Measurements from ENCODE around the gene MTMR3. TPM values are rescaled to one million over a fixed set of nuclear protein-coding genes. Genes with fewer than 3 reads are reported as not detected.

Gene MTMR3
- total RNA-seq, 1 donor from 2014 or later: 41.0 TPM

- DNase-seq (ENCODE audit: low read depth): no peak
- H3K4me2 ChIP-seq (ENCODE audit: low read length): no peak overlapping the region
- Mint-ChIP-seq H3K9me3 (ENCODE audit: unreplicated experiment) (peaks cover 1% of the 10 kb centered on the region), H3K4me3 (ENCODE audit: unreplicated experiment) (no peak overlapping the region), H3K36me3 (ENCODE audit: low read depth, unreplicated experiment) (peaks cover 3% of the 10 kb centered on the region), H3K27me3 (ENCODE audit: low read depth, unreplicated experiment) (no peaks in the 10 kb centered on the region), H3K27ac (ENCODE audit: unreplicated experiment) (no peak overlapping the region), H3K4me1 (ENCODE audit: low read depth, unreplicated experiment) (peaks cover 9% of the 10 kb centered on the region)
- H2AFZ ChIP-seq (ENCODE audit: low read depth, low read length): no peak overlapping the region
- peaks cover 3% of the 10 kb centered on the region for H3K4me1 ChIP-seq (ENCODE audit: insufficient read depth, low read length)
- no peak overlapping the region for H3K27ac ChIP-seq (ENCODE audit: low read depth, low read length)
- no peaks in the 10 kb centered on the region for H3K36me3 ChIP-seq (ENCODE audit: insufficient read depth, low read length)
- H3K9me3 ChIP-seq (ENCODE audit: insufficient read depth, low read depth, low read length): no peaks in the 10 kb centered on the region
- no peak overlapping the region for H3K9ac ChIP-seq (ENCODE audit: low read length)
- H3K27me3 ChIP-seq (ENCODE audit: insufficient read depth, low read length): no peaks in the 10 kb centered on the region
- FAIRE-seq: no peak
- H3K4me3 ChIP-seq (ENCODE audit: insufficient read depth, low read depth, low read length): no peak overlapping the region
- H4K20me1 ChIP-seq (ENCODE audit: insufficient read depth, low read length): peaks cover 82% of the 10 kb centered on the region
- TF ChIP-seq CTCF (IDR thresholded peaks at IDR 0.05; ENCODE audit: insufficient read depth, low read depth, low read length) (no peak), EZH2 (IDR thresholded peaks at IDR 0.05; ENCODE audit: insufficient read depth, low read length) (no peak)
- peaks cover 92% of the 10 kb centered on the region for H3K79me2 ChIP-seq (ENCODE audit: insufficient read depth, low read length)
Measured at GRCh38 chr22:29901354-29901753, 18.4 kb downstream of the MTMR3 start.

GRCh38 chr22:29903371-29903770 lies 20.4 kb downstream of the MTMR3 start:
- no peak for TF ChIP-seq CTCF (IDR thresholded peaks at IDR 0.05; ENCODE audit: insufficient read depth, low read depth, low read length)
- TF ChIP-seq EZH2 (IDR thresholded peaks at IDR 0.05; ENCODE audit: insufficient read depth, low read length): no peak
- peaks cover 79% of the 10 kb centered on the region for H3K79me2 ChIP-seq (ENCODE audit: insufficient read depth, low read length)

GRCh38 chr22:29904020-29904419 lies 21.0 kb downstream of the MTMR3 start:
- H3K4me1 ChIP-seq (ENCODE audit: insufficient read depth, low read length): peaks cover 14% of the 10 kb centered on the region
- peaks cover 79% of the 10 kb centered on the region for H3K79me2 ChIP-seq (ENCODE audit: insufficient read depth, low read length)
- H2AFZ ChIP-seq (ENCODE audit: low read depth, low read length): no peak overlapping the region
- H3K4me3 ChIP-seq (ENCODE audit: insufficient read depth, low read depth, low read length): no peak overlapping the region
- no peak for FAIRE-seq
- Mint-ChIP-seq H3K4me1 (ENCODE audit: low read depth, unreplicated experiment) (peaks cover 24% of the 10 kb centered on the region), H3K27ac (ENCODE audit: unreplicated experiment) (no peak overlapping the region), H3K27me3 (ENCODE audit: low read depth, unreplicated experiment) (no peaks in the 10 kb centered on the region), H3K4me3 (ENCODE audit: unreplicated experiment) (no peak overlapping the region), H3K9me3 (ENCODE audit: unreplicated experiment) (peaks cover 1% of the 10 kb centered on the region), H3K36me3 (ENCODE audit: low read depth, unreplicated experiment) (peaks cover 3% of the 10 kb centered on the region)
- H3K27ac ChIP-seq (ENCODE audit: low read depth, low read length): no peak overlapping the region
- DNase-seq (ENCODE audit: low read depth): peak; percentile 8
- H3K36me3 ChIP-seq (ENCODE audit: insufficient read depth, low read length): no peaks in the 10 kb centered on the region
- no peaks in the 10 kb centered on the region for H3K9me3 ChIP-seq (ENCODE audit: insufficient read depth, low read depth, low read length)
- peaks cover 69% of the 10 kb centered on the region for H4K20me1 ChIP-seq (ENCODE audit: insufficient read depth, low read length)
- no peaks in the 10 kb centered on the region for H3K27me3 ChIP-seq (ENCODE audit: insufficient read depth, low read length)
- H3K4me2 ChIP-seq (ENCODE audit: low read length): no peak overlapping the region
- TF ChIP-seq CTCF (IDR thresholded peaks at IDR 0.05; ENCODE audit: insufficient read depth, low read depth, low read length): no peak
- H3K9ac ChIP-seq (ENCODE audit: low read length): no peak overlapping the region

More at GRCh38 chr22:29903371-29903770, 20.4 kb downstream of the MTMR3 start:
- Histone ChIP-seq H3K9ac (ENCODE audit: low read length) (no peak overlapping the region), H3K27me3 (ENCODE audit: insufficient read depth, low read length) (no peaks in the 10 kb centered on the region), H3K4me1 (ENCODE audit: insufficient read depth, low read length) (peaks cover 14% of the 10 kb centered on the region), H3K9me3 (ENCODE audit: insufficient read depth, low read depth, low read length) (no peaks in the 10 kb centered on the region), H3K4me3 (ENCODE audit: insufficient read depth, low read depth, low read length) (no peak overlapping the region), H3K4me2 (ENCODE audit: low read length) (no peak overlapping the region), H4K20me1 (ENCODE audit: insufficient read depth, low read length) (peaks cover 74% of the 10 kb centered on the region), H2AFZ (ENCODE audit: low read depth, low read length) (no peak overlapping the region), H3K27ac (ENCODE audit: low read depth, low read length) (no peak overlapping the region), H3K36me3 (ENCODE audit: insufficient read depth, low read length) (no peaks in the 10 kb centered on the region)
- H3K27me3 Mint-ChIP-seq (ENCODE audit: low read depth, unreplicated experiment): no peaks in the 10 kb centered on the region
- no peak for FAIRE-seq
- peaks cover 3% of the 10 kb centered on the region for H3K36me3 Mint-ChIP-seq (ENCODE audit: low read depth, unreplicated experiment)
- peaks cover 20% of the 10 kb centered on the region for H3K4me1 Mint-ChIP-seq (ENCODE audit: low read depth, unreplicated experiment)
- H3K27ac Mint-ChIP-seq (ENCODE audit: unreplicated experiment): no peak overlapping the region
- peaks cover 1% of the 10 kb centered on the region for H3K9me3 Mint-ChIP-seq (ENCODE audit: unreplicated experiment)
- no peak overlapping the region for H3K4me3 Mint-ChIP-seq (ENCODE audit: unreplicated experiment)
- DNase-seq (ENCODE audit: low read depth): no peak
